Measurements from ENCODE around the gene RIMOC1. TPM values are rescaled to one million over a fixed set of nuclear protein-coding genes. Genes with fewer than 3 reads are reported as not detected.

Gene RIMOC1
- total and polyA plus RNA-seq, 2 of the 8 experiments (the other 6 are each of a cell fraction or from before 2014, with no cell fraction given) = 20.6 to 35.1 TPM

- Histone ChIP-seq H3K27ac (ENCODE audit: low read depth, low read length) (no peak overlapping the region), H2BK5ac (ENCODE audit: low read depth, low read length) (no peak overlapping the region; the same call in 1 of the 2 replicates), H3K18ac (ENCODE audit: extremely low read depth, low read length) (no peak overlapping the region), H4K91ac (replicated peaks; ENCODE audit: insufficient read length, low read length) (no peak overlapping the region), H3K79me2 (ENCODE audit: control insufficient read depth in 1 of 2, insufficient read depth in 2 of 2, low read length in 2 of 2) (peaks cover 3 to 35% of the 10 kb centered on the region in 2 experiments), H2BK120ac (replicated peaks; ENCODE audit: low read depth, low read length) (no peak overlapping the region), H2BK12ac (ENCODE audit: low read depth, low read length) (no peak overlapping the region), H2BK20ac (ENCODE audit: low read length) (no peak overlapping the region), H3K4me2 (ENCODE audit: insufficient read depth in 1 of 2, low read depth in 2 of 2, low read length in 2 of 2) (peak overlapping the region; percentile 55 to 79), H3K9me3 (ENCODE audit: insufficient read depth in 2 of 2, low read depth in 1 of 2, low read length in 1 of 2) (no peaks in the 10 kb centered on the region), H3K36me3 (ENCODE audit: control insufficient read depth in 2 of 4, insufficient read depth in 4 of 4, low read length in 3 of 4) (peaks cover 0 to 10% (median 5%) of the 10 kb centered on the region in 4 experiments; a peak in 5 of 8 replicates), H3K9ac (replicated peaks in 1 of 4; ENCODE audit: extremely low read depth in 1 of 4, low read depth in 3 of 4, low read length in 3 of 4) (peak overlapping the region; percentile 49 to 72 (median 57); a peak in 5 of 7 replicates), H3K56ac (replicated peaks; ENCODE audit: insufficient read length, low read depth, low read length) (no peak overlapping the region), H4K8ac (ENCODE audit: extremely low read depth, insufficient read depth, low read length) (no peak overlapping the region), H2AK5ac (ENCODE audit: low read depth, low read length) (no peak overlapping the region), H3K4me1 (replicated peaks in 1 of 4; ENCODE audit: control insufficient read depth in 3 of 4, insufficient read depth in 4 of 4, low read length in 3 of 4) (no peaks in the 10 kb centered on the region; a peak in 1 of 7 replicates), H3K14ac (ENCODE audit: insufficient read length) (no peak overlapping the region), H3K4ac (replicated peaks; ENCODE audit: insufficient read length, low read depth, low read length) (no peak overlapping the region), H3K4me3 (ENCODE audit: extremely low read depth in 1 of 4, insufficient read depth in 2 of 4, low read depth in 3 of 4, low read length in 4 of 4) (peak overlapping the region; percentile 49 to 70 (median 60)), H2BK15ac (ENCODE audit: low read length) (no peak overlapping the region), H3K23me2 (ENCODE audit: low read depth, low read length) (peaks cover 3% of the 10 kb centered on the region; the same call in 1 of the 2 replicates), H4K5ac (ENCODE audit: insufficient read length, low read depth, low read length) (no peak overlapping the region), H3K27me3 (replicated peaks in 1 of 4; ENCODE audit: control insufficient read depth in 3 of 4, extremely low read depth in 1 of 4, insufficient read depth in 3 of 4, low read length in 3 of 4) (no peaks in the 10 kb centered on the region; a peak in 1 of 7 replicates), H4K20me1 (replicated peaks in 1 of 2; ENCODE audit: control insufficient read depth in 1 of 2, insufficient read depth in 2 of 2, low read length in 2 of 2) (no peaks in the 10 kb centered on the region), H3K23ac (ENCODE audit: insufficient read length) (no peak overlapping the region), H3K79me1 (ENCODE audit: low read depth, low read length) (peaks cover 2% of the 10 kb centered on the region; the same call in 1 of the 2 replicates), H2AFZ (ENCODE audit: low read length) (0 out of 2 replicates have a peak overlapping the region, but pooled peaks have one; percentile 43)
- DNase-seq (ENCODE audit: low read depth in 1 of 2, low spot score in 2 of 2) (no peak), FAIRE-seq (no peak)
- POLR2A ChIA-PET (ENCODE audit: partially characterized antibody) = interaction anchor here (0.8 to 2.1 kb wide), 7 partner anchors 9 to 36 kb away, joined by 3 to 17 read pairs (median 4); partner anchors contain the start of gene OXCT1
- CTCF ChIA-PET (ENCODE audit: partially characterized antibody) = interaction anchor here (0.6 to 2.2 kb wide), 3 partner anchors 45 to 153 kb away, joined by 3 to 12 read pairs (median 5); no protein-coding TSS in a partner anchor
- TF ChIP-seq KDM4A (IDR thresholded peaks at IDR 0.05; ENCODE audit: low read depth, low read length, severe bottlenecking) (peak; percentile 46), RAD21 (IDR thresholded peaks at IDR 0.05 in 1 of 2, conservative IDR thresholded peaks at IDR 0.05 in 1 of 2; ENCODE audit: low read depth in 2 of 2, low read length in 2 of 2) (no peak), SP2 (IDR thresholded peaks at IDR 0.05; ENCODE audit: low read length) (no peak), YY1 (IDR thresholded peaks at IDR 0.05; ENCODE audit: low read depth, low read length) (no peak)
- WGBS, 2 experiments (ENCODE audit: extremely low coverage in 1 of 2, insufficient coverage in 1 of 2, insufficient read length in 1 of 2, insufficient replicate concordance in 2 of 2, low coverage in 1 of 2, low lambda C conversion rate in 2 of 2, missing lambda C conversion rate in 1 of 2) = 51% methylated on average over 8 of the region's 8 CpGs; no CpG with 5 or more reads in 1 of the 2 experiments
Measured at GRCh38 chr5:41903382-41903891, 707 bp upstream of the RIMOC1 start.

Data from H1 (cell line).